HL-60 (cell line): ENCODE measurements around the gene SUPT4H1.

Source experiments
- CTCF ChIP-seq: IDR thresholded peaks from one replicate; pipeline ENCODE4 v1.5.1; 2011; ENCODE audit warnings: low read length, control low read depth, inconsistent platforms; ENCODE audit not compliant: insufficient read depth
- GABPA ChIP-seq: IDR thresholded peaks from 2 replicates; pipeline ENCODE4 v1.6.1; 2012; ENCODE audit warnings: low read depth
- POLR2AphosphoS5 ChIP-seq: IDR thresholded peaks from 2 replicates; pipeline ENCODE4 v1.6.1; 2012; ENCODE audit warnings: low read depth
- TF ChIP-seq, protein P1 (sequence below): IDR thresholded peaks from 2 replicates; pipeline ENCODE4 v1.6.1; 2012; ENCODE audit warnings: low read depth; ENCODE audit not compliant: insufficient replicate concordance

DNA sequence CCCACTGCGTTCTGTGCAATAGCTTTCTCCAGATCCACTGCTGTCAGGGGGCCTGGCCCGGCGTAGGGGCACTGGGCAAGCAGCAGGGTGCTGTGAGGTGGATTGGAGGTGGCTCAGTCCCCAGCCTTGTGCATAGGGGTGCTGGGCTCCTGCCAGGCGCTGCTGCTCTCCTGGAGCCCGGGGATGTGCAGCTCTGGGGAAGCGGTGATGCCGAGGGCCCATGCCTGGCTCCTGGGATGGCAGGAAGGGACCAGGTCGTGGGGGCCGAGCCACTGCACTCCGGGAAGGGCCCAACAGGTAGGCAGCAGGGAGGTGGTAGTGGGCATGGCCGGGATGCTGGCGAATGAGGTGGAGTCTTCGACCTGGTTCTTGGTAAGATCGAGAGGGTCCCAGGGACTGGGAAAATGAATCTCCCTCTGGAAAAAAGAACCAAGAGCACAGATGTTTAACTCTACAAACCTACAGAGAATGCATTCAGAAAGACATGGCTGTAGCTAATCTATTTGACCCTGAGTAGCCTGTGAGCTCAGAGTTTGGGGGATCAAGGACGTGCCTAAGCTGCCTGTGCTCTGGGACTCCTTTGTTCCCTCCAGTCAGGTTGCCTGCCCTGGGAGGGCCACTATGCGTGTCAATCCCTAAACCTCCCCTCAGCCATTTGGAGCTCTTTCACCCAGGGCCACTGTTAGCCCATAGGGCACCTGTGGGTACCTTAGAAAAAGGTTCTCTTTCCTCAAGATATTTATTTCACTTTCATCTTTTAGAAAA lies 6.6 kb upstream of the SUPT4H1 start:
- TF ChIP-seq CTCF (no peak), POLR2AphosphoS5 (no peak), GABPA (no peak)
- TF ChIP-seq, protein P1, sequence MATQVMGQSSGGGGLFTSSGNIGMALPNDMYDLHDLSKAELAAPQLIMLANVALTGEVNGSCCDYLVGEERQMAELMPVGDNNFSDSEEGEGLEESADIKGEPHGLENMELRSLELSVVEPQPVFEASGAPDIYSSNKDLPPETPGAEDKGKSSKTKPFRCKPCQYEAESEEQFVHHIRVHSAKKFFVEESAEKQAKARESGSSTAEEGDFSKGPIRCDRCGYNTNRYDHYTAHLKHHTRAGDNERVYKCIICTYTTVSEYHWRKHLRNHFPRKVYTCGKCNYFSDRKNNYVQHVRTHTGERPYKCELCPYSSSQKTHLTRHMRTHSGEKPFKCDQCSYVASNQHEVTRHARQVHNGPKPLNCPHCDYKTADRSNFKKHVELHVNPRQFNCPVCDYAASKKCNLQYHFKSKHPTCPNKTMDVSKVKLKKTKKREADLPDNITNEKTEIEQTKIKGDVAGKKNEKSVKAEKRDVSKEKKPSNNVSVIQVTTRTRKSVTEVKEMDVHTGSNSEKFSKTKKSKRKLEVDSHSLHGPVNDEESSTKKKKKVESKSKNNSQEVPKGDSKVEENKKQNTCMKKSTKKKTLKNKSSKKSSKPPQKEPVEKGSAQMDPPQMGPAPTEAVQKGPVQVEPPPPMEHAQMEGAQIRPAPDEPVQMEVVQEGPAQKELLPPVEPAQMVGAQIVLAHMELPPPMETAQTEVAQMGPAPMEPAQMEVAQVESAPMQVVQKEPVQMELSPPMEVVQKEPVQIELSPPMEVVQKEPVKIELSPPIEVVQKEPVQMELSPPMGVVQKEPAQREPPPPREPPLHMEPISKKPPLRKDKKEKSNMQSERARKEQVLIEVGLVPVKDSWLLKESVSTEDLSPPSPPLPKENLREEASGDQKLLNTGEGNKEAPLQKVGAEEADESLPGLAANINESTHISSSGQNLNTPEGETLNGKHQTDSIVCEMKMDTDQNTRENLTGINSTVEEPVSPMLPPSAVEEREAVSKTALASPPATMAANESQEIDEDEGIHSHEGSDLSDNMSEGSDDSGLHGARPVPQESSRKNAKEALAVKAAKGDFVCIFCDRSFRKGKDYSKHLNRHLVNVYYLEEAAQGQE, result no peak
